Muscle layer of duodenum (tissue), 2 donors: Measurements from ENCODE around the gene SLC13A5.

ENCODE experiments used
- H3K27ac ChIP-seq: one replicate; pipeline ENCODE4 v1.7.0; 2013; ENCODE audit warnings: mild to moderate bottlenecking, low read length
- H3K27me3 ChIP-seq: one replicate; pipeline ENCODE4 v1.7.0; 2013; ENCODE audit warnings: low read depth, mild to moderate bottlenecking, control low read depth, low read length
- H3K36me3 ChIP-seq, 2 donors: one replicate each; pipeline ENCODE4 v1.7.0; 2013; ENCODE audit warnings: low read length in 2 of 2, control low read depth in 1 of 2, mild to moderate bottlenecking in 1 of 2; ENCODE audit not compliant: insufficient read depth in 2 of 2, control insufficient read depth in 1 of 2
- H3K4me1 ChIP-seq, 2 donors: one replicate each; pipeline ENCODE4 v1.7.0; 2013; ENCODE audit warnings: low read length in 2 of 2, mild to moderate bottlenecking in 2 of 2, control low read depth in 1 of 2, moderate library complexity in 1 of 2; ENCODE audit not compliant: insufficient read depth in 2 of 2, control insufficient read depth in 1 of 2
- H3K4me3 ChIP-seq, 2 donors: one replicate each; pipeline ENCODE4 v1.7.0; 2013; ENCODE audit warnings: low read length in 2 of 2, low read depth in 1 of 2, mild to moderate bottlenecking in 1 of 2
- H3K9me3 ChIP-seq, 2 donors: one replicate each; pipeline ENCODE4 v1.7.0; 2013; ENCODE audit warnings: low read length in 2 of 2, control low read depth in 1 of 2, mild to moderate bottlenecking in 1 of 2; ENCODE audit not compliant: control insufficient read depth in 1 of 2
- donor health status: healthy.

The SLC13A5 gene

DNA sequence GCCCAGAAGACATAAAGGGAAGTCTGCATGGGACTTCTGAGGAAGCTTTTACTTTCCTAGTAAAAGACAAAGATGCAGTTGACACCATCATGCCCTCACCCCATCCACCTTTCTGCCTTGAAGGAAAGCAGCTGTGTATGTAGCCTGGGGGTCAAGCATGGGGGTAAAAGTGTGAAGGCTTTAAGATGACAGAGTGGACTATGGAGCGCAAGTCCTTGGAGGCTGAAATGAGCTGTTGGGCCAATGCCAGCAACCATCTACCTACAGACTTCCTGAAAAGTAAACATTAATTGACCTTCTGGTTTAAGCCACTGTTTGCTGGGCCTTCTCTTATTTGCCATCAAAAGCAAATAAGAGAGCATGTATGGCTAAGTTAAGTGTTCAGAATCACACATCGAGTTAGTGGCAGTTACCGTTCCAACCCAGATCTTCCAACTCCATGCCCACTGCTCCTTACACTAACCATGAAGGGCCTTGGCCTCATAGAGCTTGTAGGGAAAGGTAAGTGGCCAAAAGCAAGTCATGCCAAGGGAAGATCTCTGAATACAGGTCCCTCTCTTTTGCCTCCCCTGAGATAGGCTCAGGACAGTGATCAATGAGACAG lies 30.0 kb downstream of the SLC13A5 start:
- Histone ChIP-seq H3K27ac (no peak overlapping the region), H3K4me3 (no peak overlapping the region), H3K9me3 (no peaks in the 10 kb centered on the region), H3K36me3 (no peaks in the 10 kb centered on the region), H3K27me3 (no peaks in the 10 kb centered on the region), H3K4me1 (no peaks in the 10 kb centered on the region)

DNA sequence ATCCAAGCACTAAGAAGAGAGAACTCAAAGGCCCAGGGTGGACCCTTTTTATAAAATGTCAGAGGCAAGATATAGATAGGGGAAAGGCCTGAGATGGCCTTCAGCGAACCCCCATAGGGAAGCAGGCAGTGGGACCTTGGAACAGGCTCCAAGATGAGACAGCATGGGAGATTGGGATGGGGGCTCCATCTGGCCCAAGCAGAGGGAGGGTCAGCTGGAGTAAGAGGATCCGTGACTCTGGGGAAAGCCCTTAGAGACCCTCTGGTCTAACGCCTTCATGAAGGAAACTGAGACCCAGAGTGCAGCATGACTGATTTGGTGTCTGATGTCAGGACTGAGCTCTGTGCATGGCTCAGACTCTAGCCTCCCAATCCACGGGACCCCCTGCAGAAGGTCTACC lies 30.8 kb downstream of the SLC13A5 start:
- no peak overlapping the region for H3K4me3 ChIP-seq
- H3K9me3 ChIP-seq, result no peaks in the 10 kb centered on the region
- H3K27ac ChIP-seq, result no peak overlapping the region
- H3K36me3 ChIP-seq, result no peaks in the 10 kb centered on the region
- no peaks in the 10 kb centered on the region for H3K4me1 ChIP-seq
- peaks cover 1% of the 10 kb centered on the region for H3K27me3 ChIP-seq

GRCh38 chr17:6681671-6682070 lies 31.5 kb downstream of the SLC13A5 start:
- Histone ChIP-seq H3K4me1 (no peaks in the 10 kb centered on the region), H3K27me3 (peaks cover 7% of the 10 kb centered on the region), H3K9me3 (no peaks in the 10 kb centered on the region), H3K27ac (no peak overlapping the region), H3K36me3 (no peaks in the 10 kb centered on the region), H3K4me3 (no peak overlapping the region)

GRCh38 chr17:6681176-6681575 lies 32.0 kb downstream of the SLC13A5 start:
- H3K36me3 ChIP-seq, result no peaks in the 10 kb centered on the region
- no peaks in the 10 kb centered on the region for H3K9me3 ChIP-seq
- H3K27me3 ChIP-seq, result peaks cover 7% of the 10 kb centered on the region
- no peaks in the 10 kb centered on the region for H3K4me1 ChIP-seq
- no peak overlapping the region for H3K27ac ChIP-seq
- H3K4me3 ChIP-seq, result no peak overlapping the region

GRCh38 chr17:6679241-6679640 lies 33.9 kb downstream of the SLC13A5 start:
- no peaks in the 10 kb centered on the region for H3K36me3 ChIP-seq
- H3K4me1 ChIP-seq, result no peaks in the 10 kb centered on the region
- H3K27ac ChIP-seq, result no peak overlapping the region
- H3K9me3 ChIP-seq, result no peaks in the 10 kb centered on the region
- no peak overlapping the region for H3K4me3 ChIP-seq
- peaks cover 7% of the 10 kb centered on the region for H3K27me3 ChIP-seq

- Histone ChIP-seq H3K27me3 (peaks cover 7% of the 10 kb centered on the region), H3K4me3 (no peak overlapping the region), H3K4me1 (no peaks in the 10 kb centered on the region), H3K36me3 (no peaks in the 10 kb centered on the region), H3K9me3 (no peaks in the 10 kb centered on the region), H3K27ac (no peak overlapping the region)
Measured at GRCh38 chr17:6677946-6678345, 35.2 kb downstream of the SLC13A5 start.

DNA sequence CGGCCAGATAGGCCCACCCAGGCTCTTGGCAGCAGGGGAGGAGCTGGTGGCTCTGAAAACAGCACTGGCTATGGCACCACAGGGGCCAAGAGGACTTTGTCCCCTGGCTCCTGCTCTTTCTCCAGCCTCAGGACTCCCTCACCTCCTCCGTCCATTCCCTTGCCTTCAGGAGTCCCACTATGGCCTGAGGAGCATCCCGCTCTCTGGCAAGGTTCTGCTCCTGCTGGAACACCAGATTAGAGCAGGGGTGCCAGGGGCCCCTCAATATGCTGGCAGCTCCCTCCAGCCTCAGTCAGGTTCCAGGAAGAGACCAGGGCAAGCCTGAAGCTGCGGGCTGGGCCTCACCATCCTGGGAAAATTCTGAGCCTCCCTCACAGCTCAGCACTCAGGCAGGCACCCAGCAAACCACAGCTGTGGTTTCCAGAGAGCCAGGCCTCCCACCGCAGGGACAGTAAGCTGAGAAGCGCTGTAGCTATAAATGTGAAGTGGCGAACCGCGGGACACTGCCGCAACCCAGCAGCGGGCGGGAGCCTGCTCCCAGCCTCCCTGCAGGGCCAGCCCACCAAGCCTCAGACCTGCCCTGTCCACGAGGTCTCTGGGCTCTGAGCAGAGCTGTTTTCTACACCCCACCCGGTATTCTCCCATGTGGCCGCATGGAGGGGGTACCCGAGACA lies 35.9 kb downstream of the SLC13A5 start:
- Histone ChIP-seq H3K27me3 (peaks cover 7% of the 10 kb centered on the region), H3K4me1 (no peaks in the 10 kb centered on the region), H3K36me3 (no peaks in the 10 kb centered on the region), H3K9me3 (no peaks in the 10 kb centered on the region), H3K4me3 (no peak overlapping the region), H3K27ac (no peak overlapping the region)

DNA sequence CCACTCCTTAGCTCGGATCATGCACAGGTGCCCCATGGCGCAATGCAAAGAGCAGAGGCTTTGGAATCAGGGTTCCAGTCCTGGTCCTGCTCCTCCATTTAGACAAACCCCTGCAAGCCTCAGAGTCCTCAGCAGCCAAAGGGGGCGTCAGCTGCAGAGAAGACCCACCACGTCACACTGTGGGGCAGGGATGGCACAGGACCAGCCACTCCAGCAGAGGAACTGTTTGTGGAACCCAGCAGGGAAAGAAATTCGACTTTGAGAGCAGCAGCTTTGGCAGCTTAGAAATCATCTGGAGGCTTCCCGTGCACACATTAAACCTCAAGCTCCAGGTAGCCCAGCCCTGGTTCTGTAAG lies 36.4 kb downstream of the SLC13A5 start:
- Histone ChIP-seq H3K36me3 (no peaks in the 10 kb centered on the region), H3K9me3 (no peaks in the 10 kb centered on the region), H3K27me3 (peaks cover 7% of the 10 kb centered on the region), H3K4me1 (no peaks in the 10 kb centered on the region), H3K4me3 (no peak overlapping the region), H3K27ac (no peak overlapping the region)

DNA sequence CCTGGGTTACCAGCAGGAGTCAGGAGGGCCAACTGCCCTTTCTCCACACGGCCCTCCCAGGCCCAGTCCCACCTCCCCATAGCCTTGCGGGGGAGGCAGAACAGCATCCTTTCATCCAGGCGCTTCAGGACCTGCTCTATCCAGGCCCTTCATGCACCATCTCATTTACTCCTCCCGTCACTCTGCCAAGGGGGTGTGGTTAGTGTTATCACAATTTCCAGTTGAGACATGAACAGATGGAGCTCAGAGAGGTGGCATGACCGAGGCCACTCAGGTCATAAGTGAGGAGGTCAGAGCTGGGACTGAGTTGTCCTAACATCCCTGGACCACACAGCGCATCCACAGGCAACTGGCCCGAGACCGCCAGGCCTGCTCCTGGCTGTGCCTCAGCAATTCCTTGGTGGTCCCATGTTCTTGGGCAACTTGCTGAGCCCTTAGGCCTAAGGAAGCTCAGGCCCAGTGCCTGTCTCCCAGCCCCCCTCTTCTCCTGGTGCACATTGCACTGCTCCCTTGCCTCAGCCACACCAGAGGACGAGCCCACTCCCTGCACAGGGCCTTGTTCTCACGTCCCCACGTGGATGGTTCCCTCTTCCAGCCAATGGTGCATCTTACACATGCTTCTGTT lies 37.9 kb downstream of the SLC13A5 start:
- Histone ChIP-seq H3K4me1 (no peaks in the 10 kb centered on the region), H3K36me3 (no peaks in the 10 kb centered on the region), H3K4me3 (no peak overlapping the region), H3K27ac (no peak overlapping the region), H3K9me3 (no peaks in the 10 kb centered on the region), H3K27me3 (peaks cover 7% of the 10 kb centered on the region)

DNA sequence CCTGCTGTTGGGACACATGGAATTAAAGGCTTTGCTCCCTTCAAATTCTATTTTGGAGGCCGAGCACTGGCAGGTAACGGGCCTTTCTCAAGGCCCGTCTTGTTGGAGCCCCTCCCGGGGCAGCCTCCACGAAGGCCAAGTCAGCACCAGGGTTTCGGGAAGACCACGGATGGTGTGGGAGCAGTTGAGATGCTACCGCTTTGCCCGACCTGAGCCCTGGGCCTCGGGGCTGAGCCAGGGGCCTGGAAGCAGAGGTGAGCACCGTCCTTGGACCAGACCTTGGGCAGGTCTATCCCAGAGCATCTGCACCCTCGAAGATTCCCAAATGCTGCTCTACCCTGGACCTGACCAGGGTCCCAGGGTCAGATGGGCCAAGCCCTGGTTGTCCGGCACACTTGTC lies 38.6 kb downstream of the SLC13A5 start:
- Histone ChIP-seq H3K9me3 (no peaks in the 10 kb centered on the region), H3K36me3 (no peaks in the 10 kb centered on the region), H3K27me3 (peaks cover 7% of the 10 kb centered on the region)

DNA sequence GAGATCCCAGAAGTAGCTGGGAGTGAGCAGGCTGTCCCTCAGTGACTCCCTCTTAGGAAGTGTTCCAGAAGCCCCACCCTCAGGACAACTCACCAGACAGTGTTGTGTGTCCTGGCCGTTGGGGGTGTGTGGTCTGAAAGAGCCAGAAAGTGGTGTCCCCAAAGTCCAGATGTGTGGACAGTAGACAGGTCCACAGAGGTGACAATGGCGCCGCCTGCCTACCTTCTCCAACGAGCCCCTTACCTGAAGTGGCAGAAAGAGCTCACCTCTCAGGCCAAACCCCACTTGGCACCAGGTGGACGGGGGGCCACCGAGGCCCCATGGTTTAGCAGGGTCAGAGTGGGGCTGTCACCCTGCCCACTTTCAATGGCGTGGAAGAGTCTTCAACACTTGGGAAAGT lies 41.7 kb downstream of the SLC13A5 start:
- no peaks in the 10 kb centered on the region for H3K27me3 ChIP-seq
- no peaks in the 10 kb centered on the region for H3K9me3 ChIP-seq
- H3K4me3 ChIP-seq, result no peak overlapping the region
- H3K4me1 ChIP-seq, result no peaks in the 10 kb centered on the region
- H3K27ac ChIP-seq, result no peak overlapping the region
- H3K36me3 ChIP-seq, result no peaks in the 10 kb centered on the region

More for the DNA sequence above, 38.6 kb downstream of the SLC13A5 start:
- Histone ChIP-seq H3K27ac (no peak overlapping the region), H3K4me3 (no peak overlapping the region), H3K4me1 (no peaks in the 10 kb centered on the region)
